Aorta (tissue), 4 donors: ENCODE results near the gene KRT80. TPM values are rescaled to one million over a fixed set of nuclear protein-coding genes. Genes with fewer than 3 reads are reported as not detected.

ENCODE experiments used
- polyA plus RNA-seq, 2 donors: library from polyadenylated mRNA; stranded (reverse); fragments of 200-250 nt; gene quantifications; one replicate each; pipeline ENCODE4 v1.2.3, GENCODE V29; 2013
- total RNA-seq, 2 donors: library from RNA; stranded (reverse); fragmentation: NEBNext Ultra II Directional; extraction: Animal tissue kit (Norgen Biotek cat#: 25700); gene quantifications; one replicate each; pipeline ENCODE4 v1.2.1, GENCODE V29; 2021
- donor health status: healthy with polysubstance abuse.
- donor health status: Bipolar disorder and iron deficiency.
- donor health status: DM: no; HTN: no; CAD: no.
- donor health status: DM: yes; HTN: yes; CAD: no.

Gene KRT80
- total and polyA plus RNA-seq, 4 donors: 0.12 to 0.71 (median 0.20) TPM; not detected in 1

Other genes with a start within 250 kb of the KRT80 start
- 10 to 100 TPM; 24.0 to 24.5 TPM for gene ACVR1B, start 240.3 kb downstream of the KRT80 start, total RNA-seq
- 1 to 10 TPM; 2.3 to 6.9 TPM for gene ACVR1B, start 240.3 kb downstream of the KRT80 start, polyA plus RNA-seq
- gene TAMALIN, start 185.1 kb downstream of the KRT80 start, total RNA-seq: 100 to 1,000 TPM in 1 of 2 donors, 10 to 100 TPM in 1; 64.2 to 129 TPM
- 10 to 100 TPM in 1 of 2 donors, 1 to 10 TPM in 1; 7.1 to 13.8 TPM for gene TAMALIN, start 185.1 kb downstream of the KRT80 start, polyA plus RNA-seq
- 100 to 1,000 TPM; 175 to 677 TPM for gene NR4A1, start 140.6 kb downstream of the KRT80 start, total RNA-seq
- gene NR4A1, start 140.6 kb downstream of the KRT80 start, polyA plus RNA-seq: 100 to 1,000 TPM in 1 of 2 donors, 10 to 100 TPM in 1; 48.2 to 392 TPM
- 10 to 100 TPM; 28.2 to 32.2 TPM for gene ATG101, start 122.0 kb downstream of the KRT80 start, total RNA-seq
- gene ATG101, start 122.0 kb downstream of the KRT80 start, polyA plus RNA-seq: 10 to 100 TPM; 40.9 to 44.0 TPM
- gene SMIM41, start 112.3 kb downstream of the KRT80 start, total RNA-seq: under 1 TPM in 1 of 2 donors, not detected in 1; 0.84 TPM
- not detected for gene SMIM41, start 112.3 kb downstream of the KRT80 start, polyA plus RNA-seq
- gene KRT7, start 41.2 kb upstream of the KRT80 start, total RNA-seq: 10 to 100 TPM in 1 of 2 donors, 1 to 10 TPM in 1; 8.7 to 17.3 TPM
- 100 to 1,000 TPM in 1 of 2 donors, 10 to 100 TPM in 1; 82.6 to 110 TPM for gene KRT7, start 41.2 kb upstream of the KRT80 start, polyA plus RNA-seq
- under 1 TPM; 0.39 to 0.45 TPM for gene KRT86, start 82.6 kb upstream of the KRT80 start, total RNA-seq
- 1 to 10 TPM; 2.1 to 3.2 TPM for gene KRT86, start 82.6 kb upstream of the KRT80 start, polyA plus RNA-seq
- gene KRT81, start 99.5 kb upstream of the KRT80 start, total RNA-seq: under 1 TPM in 1 of 2 donors, not detected in 1; 0.45 TPM
- 1 to 10 TPM in 1 of 2 donors, not detected in 1; 2.9 TPM for gene KRT81, start 99.5 kb upstream of the KRT80 start, polyA plus RNA-seq
- not detected for gene KRT83, start 129.4 kb upstream of the KRT80 start, total RNA-seq
- gene KRT83, start 129.4 kb upstream of the KRT80 start, polyA plus RNA-seq: not detected
- gene KRT85, start 175.5 kb upstream of the KRT80 start, total RNA-seq: not detected
- not detected for gene KRT85, start 175.5 kb upstream of the KRT80 start, polyA plus RNA-seq
- not detected for gene KRT84, start 193.6 kb upstream of the KRT80 start, total RNA-seq
- gene KRT84, start 193.6 kb upstream of the KRT80 start, polyA plus RNA-seq: not detected
- not detected for gene KRT82, start 214.3 kb upstream of the KRT80 start, total RNA-seq
- not detected for gene KRT82, start 214.3 kb upstream of the KRT80 start, polyA plus RNA-seq
- gene KRT75, start 242.4 kb upstream of the KRT80 start, total RNA-seq: not detected
- not detected for gene KRT75, start 242.4 kb upstream of the KRT80 start, polyA plus RNA-seq